ENCODE results near the gene NQO2.

GRCh38 chr6:2970034-2970685, 29.5 kb upstream of the NQO2 start:
- no peak for TF ChIP-seq CTCF (IDR thresholded peaks at IDR 0.05; ENCODE audit: poor library complexity, severe bottlenecking)
- no peak for TF ChIP-seq TAF1 (IDR thresholded peaks at IDR 0.05; ENCODE audit: low read depth)

Measured in neural cell (in vitro differentiated cells).